Activated effector memory CD4-positive, alpha-beta T cell treated with anti-CD3 and anti-CD28 coated beads, Interleukin-2, amount 50 U/mL, for 16 hours (primary cell): ENCODE measurements around the gene UGT3A1.
"Not testable (repeated sequence)": the region's sequence is repeated elsewhere in the genome, so short reads cannot be mapped to it uniquely, and the experiment has no call there.

Experiments
- DNase-seq: peaks from one replicate; pipeline ENCODE4 v3.0.0-alpha.2; 2020

The UGT3A1 gene

DNA sequence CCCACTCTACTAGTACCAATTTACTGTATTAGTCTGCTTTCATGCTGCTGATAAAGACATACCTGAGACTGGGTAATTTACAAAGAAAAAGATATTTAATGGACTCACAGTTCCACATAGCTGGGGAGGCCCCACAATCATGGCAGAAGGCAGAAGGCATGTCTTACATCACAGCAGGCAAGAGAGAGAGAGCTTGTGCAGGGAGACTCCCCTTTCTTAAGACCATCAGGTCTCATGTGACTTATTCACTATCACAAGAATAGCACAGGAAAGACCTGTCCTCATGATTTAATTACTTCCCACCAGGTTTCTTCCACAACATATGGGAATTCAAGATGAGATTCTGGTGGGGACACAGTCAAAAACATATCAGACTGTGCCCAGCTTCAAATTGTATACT, 11.5 kb downstream of the UGT3A1 start:
- DNase-seq: no peak

DNA sequence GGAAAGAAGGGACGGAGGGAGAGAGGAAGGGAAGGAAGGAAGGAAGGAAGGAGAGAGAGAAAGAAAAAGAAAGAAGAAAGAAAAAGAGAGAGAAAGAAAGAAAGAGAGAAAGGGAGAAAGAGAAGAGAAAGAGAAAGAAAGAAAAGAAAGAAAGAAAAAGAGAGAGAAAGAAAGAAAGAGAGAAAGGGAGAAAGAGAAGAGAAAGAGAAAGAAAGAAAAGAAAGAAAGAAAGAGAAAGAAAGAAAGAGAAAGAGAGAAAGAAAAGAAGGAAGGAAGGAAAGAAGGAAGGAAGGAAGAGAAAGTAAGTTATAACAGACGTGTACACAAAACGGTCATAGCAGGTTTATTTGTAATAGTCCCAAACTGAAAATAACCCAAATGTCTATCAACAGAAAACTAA, 14.3 kb downstream of the UGT3A1 start:
- not testable (repeated sequence) for DNase-seq

DNA sequence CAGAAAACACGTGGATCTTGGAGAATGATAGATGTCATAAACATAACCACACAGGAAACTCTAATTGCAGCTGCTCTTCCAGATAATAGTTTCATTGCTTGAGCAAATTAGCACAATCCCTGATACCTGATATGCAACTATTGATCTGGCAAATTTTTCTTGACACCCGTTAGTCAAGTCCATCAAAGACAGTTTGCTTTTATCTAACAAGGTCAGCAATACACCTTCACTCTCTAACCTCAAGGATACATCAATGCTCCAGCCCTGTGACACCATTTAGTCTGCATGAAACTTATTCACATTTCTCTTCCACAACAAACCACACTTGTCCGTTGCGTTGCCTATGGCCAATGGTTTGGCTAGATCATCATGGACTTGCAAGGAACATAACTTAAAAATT, 16.6 kb downstream of the UGT3A1 start:
- DNase-seq: no peak

DNA sequence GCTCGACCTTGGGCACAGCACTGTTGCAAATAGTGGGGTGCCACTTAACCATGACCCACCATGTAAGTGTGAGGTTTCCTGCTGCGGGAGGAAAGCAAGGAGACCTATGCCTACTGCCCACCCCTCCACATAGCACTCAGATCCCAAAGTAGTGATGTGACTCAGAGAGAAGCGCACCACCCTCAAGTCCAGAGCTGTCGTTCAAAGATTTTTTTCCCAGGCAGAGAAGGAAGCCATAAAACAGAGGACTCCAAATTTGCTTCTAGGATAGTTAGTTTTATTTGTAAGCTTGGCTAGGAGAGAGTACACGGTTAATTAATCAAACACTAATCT, 19.3 kb downstream of the UGT3A1 start:
- no peak for DNase-seq

- no peak for DNase-seq
These were observed 19.9 kb downstream of the UGT3A1 start for GRCh38 chr5:35971186-35971877.

- DNase-seq: no peak
These were observed 27.8 kb downstream of the UGT3A1 start for GRCh38 chr5:35963381-35963843.

GRCh38 chr5:35960328-35960727, 30.9 kb downstream of the UGT3A1 start:
- DNase-seq: no peak

DNA sequence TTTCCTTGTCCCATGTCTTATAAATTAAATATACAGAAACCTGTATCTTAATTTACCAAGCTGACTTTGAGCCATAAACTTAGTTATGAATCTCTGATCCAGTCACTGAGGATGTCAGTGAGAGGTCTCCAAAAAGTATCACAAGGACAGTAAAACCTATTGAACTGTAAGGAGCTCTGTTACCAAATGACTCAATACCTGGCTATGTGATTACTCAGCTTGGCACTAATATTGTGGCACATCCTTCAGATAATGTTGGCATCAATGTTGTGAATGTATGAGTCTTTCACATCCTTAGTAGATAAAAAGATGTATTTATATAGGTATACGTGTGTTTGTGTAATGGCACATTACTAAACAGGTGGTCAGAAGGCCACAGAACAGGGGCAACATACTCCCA, 34.8 kb downstream of the UGT3A1 start:
- DNase-seq: no peak

- DNase-seq: no peak
These were observed 37.0 kb downstream of the UGT3A1 start for GRCh38 chr5:35954175-35954574.

- DNase-seq: no peak
These were observed 44.1 kb downstream of the UGT3A1 start for GRCh38 chr5:35947085-35947484.

DNA sequence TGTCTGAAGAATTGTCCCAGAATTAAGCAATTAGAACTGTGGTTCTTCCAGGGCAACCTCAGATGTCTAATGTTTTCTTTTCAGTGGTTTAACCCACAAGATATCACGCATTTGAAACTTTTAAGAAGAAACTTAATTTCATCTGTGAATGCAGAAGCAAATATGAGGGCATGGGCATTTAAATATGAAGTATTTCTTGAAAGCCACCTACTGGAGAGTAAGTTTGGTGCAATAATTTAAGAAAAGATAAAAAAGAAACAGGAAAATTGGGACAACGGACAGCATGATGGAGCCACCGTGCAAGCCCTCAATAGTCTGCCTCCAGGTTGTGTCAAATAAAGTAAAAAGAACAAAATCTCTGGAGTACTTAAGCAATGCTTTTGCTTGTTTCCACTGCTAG, 51.6 kb downstream of the UGT3A1 start:
- DNase-seq: no peak

GRCh38 chr5:35938568-35939227, 52.5 kb downstream of the UGT3A1 start, which contains the start of gene CAPSL:
TSS of gene CAPSL (minus strand) at chr5:35938622. CDS start at chr5:35921120, 17,502 bp downstream.
- DNase-seq: no peak

DNA sequence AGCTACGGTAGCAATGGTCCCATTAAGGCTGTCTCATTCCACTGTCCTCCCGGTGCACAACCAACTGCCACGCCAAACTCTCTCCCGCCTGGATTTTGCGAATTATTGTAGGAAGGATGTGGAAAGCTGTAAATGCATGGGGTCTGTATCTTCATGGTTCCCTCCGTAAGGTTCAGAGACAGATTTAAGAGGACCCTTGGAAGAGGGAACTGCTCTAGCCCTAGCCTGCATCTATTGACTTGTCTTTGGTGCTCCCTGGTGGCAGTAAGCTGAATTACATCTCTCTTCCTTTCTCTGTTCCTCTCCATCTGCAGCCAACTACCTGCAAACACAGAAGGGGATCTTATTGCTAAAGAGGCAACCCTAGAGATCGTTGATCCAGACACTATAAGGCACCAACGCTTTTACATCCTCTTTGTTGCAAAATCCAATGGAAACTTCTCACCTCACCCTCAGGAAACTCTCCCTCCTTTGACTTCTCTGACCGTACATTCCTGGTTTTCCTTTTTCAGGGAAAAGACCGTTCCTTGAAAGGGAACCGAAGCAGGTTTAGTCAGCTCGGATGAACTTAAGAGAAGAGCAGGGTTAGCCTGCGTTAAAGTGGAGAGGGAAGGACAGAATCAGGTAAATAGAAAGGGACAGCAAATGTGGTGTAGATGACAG, 64.7 kb downstream of the UGT3A1 start:
- peak; percentile 68 for DNase-seq

- peak; percentile 93 for DNase-seq
These were observed 66.1 kb downstream of the UGT3A1 start for GRCh38 chr5:35924950-35925722.

DNA sequence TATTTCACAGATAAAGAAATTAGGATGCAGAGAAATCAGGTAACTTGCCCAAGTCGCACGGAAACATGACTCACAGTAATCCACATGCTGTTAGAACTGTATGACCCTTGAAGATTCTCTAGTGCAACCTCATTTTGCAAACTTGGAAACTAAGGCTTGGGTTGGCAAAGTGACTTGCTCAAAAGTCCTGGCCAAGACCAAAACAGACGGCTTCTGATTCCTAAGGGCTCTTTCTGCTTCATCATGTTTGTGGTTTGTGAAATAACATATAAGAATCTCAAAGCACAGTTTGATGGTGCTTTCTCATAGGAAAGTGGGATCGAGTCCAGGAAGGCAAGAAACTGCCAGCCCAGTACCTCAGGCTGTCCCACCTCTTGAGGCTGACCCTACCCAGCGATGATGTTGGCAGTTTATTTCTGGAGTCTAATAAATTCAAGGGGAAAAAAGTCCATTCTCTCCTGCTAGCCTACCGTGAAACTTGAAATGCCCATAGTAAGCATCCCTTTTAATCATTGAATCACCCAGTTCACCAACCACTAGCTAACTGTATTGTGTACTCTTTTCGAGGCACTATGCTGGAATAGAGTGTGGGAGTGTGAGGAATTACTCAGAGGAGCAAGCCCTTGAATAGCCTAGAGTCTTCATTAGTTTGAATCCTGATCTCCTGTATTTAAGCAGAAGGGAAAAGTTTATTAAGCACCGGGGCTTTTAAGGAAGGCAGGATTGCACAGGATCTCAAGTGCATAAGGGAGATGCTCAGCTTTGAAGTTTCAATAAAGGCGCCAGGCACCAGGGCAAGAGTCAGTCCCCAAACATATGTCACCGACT, 66.9 kb downstream of the UGT3A1 start:
- DNase-seq: no peak

DNA sequence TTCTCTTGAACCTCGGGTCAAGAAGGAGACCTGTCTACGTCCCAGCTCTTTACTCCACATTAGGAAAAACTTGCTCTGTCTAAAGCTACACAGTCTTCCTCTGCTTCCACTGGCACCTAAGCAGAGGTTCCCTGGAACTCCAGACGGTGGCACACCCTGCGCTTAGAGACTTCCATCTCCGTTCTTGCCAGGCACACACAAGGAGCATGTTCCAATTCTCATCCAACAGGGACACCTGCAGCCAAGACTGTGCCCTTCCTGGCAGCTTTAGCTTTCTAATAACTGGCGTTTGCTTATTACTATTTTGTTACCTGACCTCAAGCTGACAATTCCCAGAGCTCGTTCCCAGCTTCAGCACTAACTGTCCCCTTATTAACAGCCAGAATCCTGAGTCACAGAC, 68.7 kb downstream of the UGT3A1 start:
- DNase-seq: no peak

DNA sequence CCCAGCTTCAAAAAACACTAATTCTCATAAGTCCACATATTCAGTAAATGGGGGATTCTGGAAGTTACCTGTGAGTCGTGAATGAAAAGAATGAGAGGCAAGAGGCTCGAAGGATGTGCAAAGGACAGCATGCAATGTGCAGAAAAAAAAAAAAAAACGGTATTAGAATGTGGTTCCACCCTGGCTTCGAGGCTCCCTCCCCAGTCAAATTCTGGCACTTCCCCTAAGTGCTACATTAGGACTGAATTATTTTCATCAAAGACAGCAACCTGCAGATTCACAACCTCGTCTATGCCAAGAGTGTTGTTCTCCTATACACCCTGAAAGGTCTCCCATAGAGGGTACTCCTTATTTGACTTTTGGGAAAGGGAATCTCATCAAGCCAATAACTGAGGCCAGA, 69.3 kb downstream of the UGT3A1 start:
- DNase-seq: no peak

- no peak for DNase-seq
These were observed 70.3 kb downstream of the UGT3A1 start for GRCh38 chr5:35920890-35921289.

GRCh38 chr5:35919191-35919590, 72.0 kb downstream of the UGT3A1 start:
- no peak for DNase-seq

- no peak for DNase-seq
These were observed 82.4 kb downstream of the UGT3A1 start for GRCh38 chr5:35908814-35909213.

GRCh38 chr5:35908228-35908627, 83.0 kb downstream of the UGT3A1 start:
- DNase-seq: no peak

GRCh38 chr5:35904443-35905132, 86.6 kb downstream of the UGT3A1 start:
- DNase-seq: no peak
